Body of pancreas (tissue), 4 donors: ENCODE results near the gene ABCC1.

Source experiments
- POLR2A ChIP-seq, 3 donors: fragments of 450-650 bp; IDR thresholded peaks; one replicate each; pipeline ENCODE4 v1.6.1; 2016; ENCODE audit warnings: antibody characterized with exemption in 3 of 3, mild to moderate bottlenecking in 2 of 3
- TF ChIP-seq, protein P1 (sequence below), 7 experiments: fragments of 450-650 bp in 4 of 7; fragments of 200-600 bp in 3 of 7; sonication (generic) in 3 of 7; IDR thresholded peaks; one replicate each; pipeline ENCODE4 v1.5.1; 2016 to 2019; ENCODE audit warnings: antibody characterized with exemption in 7 of 7

DNA sequence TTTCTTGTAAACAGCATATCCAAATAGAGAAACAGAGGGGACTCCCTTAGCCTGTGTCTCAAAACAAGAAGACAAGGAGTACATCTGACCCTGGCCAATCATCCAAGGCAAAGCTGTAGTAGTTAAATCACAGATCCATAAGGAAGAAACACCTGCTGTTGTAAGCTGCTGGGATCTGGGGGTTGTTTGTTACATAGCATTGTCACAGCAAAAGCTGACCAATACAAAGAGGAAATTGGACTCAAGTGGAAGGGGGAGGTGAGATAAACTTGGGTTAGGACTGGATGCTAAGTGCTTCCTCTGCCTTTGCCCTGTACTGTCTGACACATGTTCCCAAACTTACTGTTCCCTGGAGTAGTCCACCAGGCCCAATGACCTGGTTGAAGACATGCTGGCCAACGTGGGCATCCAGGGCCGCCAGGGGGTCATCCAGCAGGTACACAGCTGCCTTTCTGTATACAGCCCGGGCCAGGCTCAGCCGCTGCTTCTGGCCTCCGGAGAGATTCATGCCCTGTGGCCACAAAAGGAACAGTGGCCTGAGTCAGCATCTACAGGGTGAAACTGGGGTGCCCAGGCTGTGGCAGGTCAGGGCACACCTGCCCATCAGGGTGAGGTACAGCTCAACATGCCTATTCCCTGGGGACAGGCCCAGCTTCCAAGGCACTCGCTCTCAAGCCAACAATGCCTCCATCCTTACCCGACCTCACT lies 229.2 kb downstream of the ABCC1 start:
- TF ChIP-seq, protein P1, sequence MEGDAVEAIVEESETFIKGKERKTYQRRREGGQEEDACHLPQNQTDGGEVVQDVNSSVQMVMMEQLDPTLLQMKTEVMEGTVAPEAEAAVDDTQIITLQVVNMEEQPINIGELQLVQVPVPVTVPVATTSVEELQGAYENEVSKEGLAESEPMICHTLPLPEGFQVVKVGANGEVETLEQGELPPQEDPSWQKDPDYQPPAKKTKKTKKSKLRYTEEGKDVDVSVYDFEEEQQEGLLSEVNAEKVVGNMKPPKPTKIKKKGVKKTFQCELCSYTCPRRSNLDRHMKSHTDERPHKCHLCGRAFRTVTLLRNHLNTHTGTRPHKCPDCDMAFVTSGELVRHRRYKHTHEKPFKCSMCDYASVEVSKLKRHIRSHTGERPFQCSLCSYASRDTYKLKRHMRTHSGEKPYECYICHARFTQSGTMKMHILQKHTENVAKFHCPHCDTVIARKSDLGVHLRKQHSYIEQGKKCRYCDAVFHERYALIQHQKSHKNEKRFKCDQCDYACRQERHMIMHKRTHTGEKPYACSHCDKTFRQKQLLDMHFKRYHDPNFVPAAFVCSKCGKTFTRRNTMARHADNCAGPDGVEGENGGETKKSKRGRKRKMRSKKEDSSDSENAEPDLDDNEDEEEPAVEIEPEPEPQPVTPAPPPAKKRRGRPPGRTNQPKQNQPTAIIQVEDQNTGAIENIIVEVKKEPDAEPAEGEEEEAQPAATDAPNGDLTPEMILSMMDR (IDR thresholded peaks at IDR 0.05): no peak
- no peak for TF ChIP-seq POLR2A (IDR thresholded peaks at IDR 0.05)
